ENCODE measurements around the gene PAGR1.
"Not testable (repeated sequence)": the region's sequence is repeated elsewhere in the genome, so short reads cannot be mapped to it uniquely, and the experiment has no call there.

The PAGR1 gene

GRCh38 chr16:29784157-29784556 is 31.8 kb upstream of the PAGR1 start:
- Histone ChIP-seq H3K27me3 (ENCODE audit: control insufficient read depth, insufficient read depth, low read length) (no peaks in the 10 kb centered on the region), H3K36me3 (ENCODE audit: control insufficient read depth, insufficient read depth, low read length) (no peaks in the 10 kb centered on the region), H3K4me3 (ENCODE audit: low read length) (no peak overlapping the region), H3K9me3 (ENCODE audit: control insufficient read depth, low read length) (no peaks in the 10 kb centered on the region), H3K4me1 (ENCODE audit: control insufficient read depth, insufficient read depth, low read length) (no peaks in the 10 kb centered on the region), H3K9ac (ENCODE audit: low read length) (no peak overlapping the region)

- no peak overlapping the region for H3K9ac ChIP-seq (ENCODE audit: low read length)
- no peak overlapping the region for H3K4me3 ChIP-seq (ENCODE audit: low read length)
- H3K9me3 ChIP-seq (ENCODE audit: control insufficient read depth, low read length): no peaks in the 10 kb centered on the region
- H3K4me1 ChIP-seq (ENCODE audit: control insufficient read depth, insufficient read depth, low read length): no peaks in the 10 kb centered on the region
- H3K27me3 ChIP-seq (ENCODE audit: control insufficient read depth, insufficient read depth, low read length): no peaks in the 10 kb centered on the region
- no peaks in the 10 kb centered on the region for H3K36me3 ChIP-seq (ENCODE audit: control insufficient read depth, insufficient read depth, low read length)
These were observed 31.0 kb upstream of the PAGR1 start for GRCh38 chr16:29784901-29785500.

- not testable (repeated sequence) for H3K9me3 ChIP-seq (ENCODE audit: control insufficient read depth, low read length); H3K36me3 ChIP-seq (ENCODE audit: control insufficient read depth, insufficient read depth, low read length); H3K4me3 ChIP-seq (ENCODE audit: low read length); H3K27me3 ChIP-seq (ENCODE audit: control insufficient read depth, insufficient read depth, low read length); H3K4me1 ChIP-seq (ENCODE audit: control insufficient read depth, insufficient read depth, low read length); H3K9ac ChIP-seq (ENCODE audit: low read length)
These were observed 28.8 kb upstream of the PAGR1 start for GRCh38 chr16:29787155-29787554.

DNA sequence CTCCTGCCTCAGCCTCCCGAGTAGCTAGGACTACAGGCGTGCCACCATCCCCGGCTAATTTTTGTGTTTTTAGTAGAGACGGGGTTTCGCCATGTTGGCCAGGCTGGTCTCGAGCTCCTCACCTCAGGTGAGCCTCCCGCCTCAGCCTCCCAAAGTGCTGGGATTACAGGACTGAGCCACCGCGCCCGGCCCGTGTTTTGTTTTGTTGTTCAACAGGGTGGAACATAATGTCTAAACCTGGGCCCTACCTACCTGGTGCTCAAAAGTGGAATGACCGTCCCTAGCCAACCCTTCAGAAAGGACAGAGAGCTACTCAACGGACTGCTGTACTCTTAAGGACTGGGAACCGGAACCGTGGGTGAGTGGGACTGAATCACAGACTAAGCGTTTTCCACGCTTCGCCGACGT is 26.2 kb upstream of the PAGR1 start:
- Histone ChIP-seq H3K27me3 (ENCODE audit: control insufficient read depth, insufficient read depth, low read length) (no peaks in the 10 kb centered on the region), H3K9me3 (ENCODE audit: control insufficient read depth, low read length) (no peaks in the 10 kb centered on the region), H3K36me3 (ENCODE audit: control insufficient read depth, insufficient read depth, low read length) (no peaks in the 10 kb centered on the region), H3K9ac (ENCODE audit: low read length) (peak overlapping the region; percentile 79), H3K4me3 (ENCODE audit: low read length) (peak overlapping the region; percentile 48), H3K4me1 (ENCODE audit: control insufficient read depth, insufficient read depth, low read length) (no peaks in the 10 kb centered on the region)

DNA sequence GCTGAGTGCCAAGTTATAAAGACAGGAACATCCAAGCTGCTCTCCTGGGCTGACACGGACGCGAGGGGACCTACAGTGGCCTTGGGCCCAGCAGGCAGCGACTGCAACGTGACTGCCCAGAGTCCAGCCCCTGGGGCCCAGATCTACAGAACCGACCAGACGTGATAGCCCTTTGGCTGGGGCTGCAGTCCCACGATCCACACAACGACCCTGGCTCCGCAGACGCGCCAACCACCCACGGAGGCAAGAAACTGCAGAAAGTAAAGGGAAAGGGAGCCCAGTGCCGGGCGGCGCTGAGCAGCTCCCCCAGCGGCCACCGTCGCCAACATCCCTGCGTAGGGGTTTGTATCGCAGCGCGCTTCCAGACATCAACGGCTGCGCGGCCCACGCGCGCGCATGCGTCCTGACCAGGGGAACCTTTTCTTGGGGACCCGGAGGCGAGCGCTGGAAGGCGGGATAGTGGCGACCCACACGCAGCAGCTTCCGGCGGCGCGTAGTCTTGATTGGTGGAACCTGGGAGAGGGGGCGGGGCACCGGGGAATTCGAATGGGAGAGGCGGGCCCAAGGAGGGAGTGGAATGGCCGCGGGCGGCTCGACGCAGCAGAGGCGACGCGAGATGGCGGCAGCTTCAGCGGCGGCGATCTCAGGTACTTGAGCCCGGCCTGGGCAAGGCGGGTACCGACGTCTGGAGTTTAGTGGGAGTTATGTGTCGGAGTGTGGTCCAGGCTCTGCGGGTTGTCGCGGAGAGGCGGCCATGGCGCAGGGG is 25.6 kb upstream of the PAGR1 start, which contains the start of gene KIF22:
KIF22 (plus strand) TSS at position 569 of the 766 bp plus-strand sequence; CDS start at position 578, 9 bp downstream.
- Histone ChIP-seq H3K9ac (ENCODE audit: low read length) (peak within 1 kb of the TSS; percentile 79), H3K4me3 (ENCODE audit: low read length) (peak within 1 kb of the TSS; percentile 48), H3K27me3 (ENCODE audit: control insufficient read depth, insufficient read depth, low read length) (no peaks in the 10 kb centered on the region), H3K9me3 (ENCODE audit: control insufficient read depth, low read length) (no peaks in the 10 kb centered on the region), H3K4me1 (ENCODE audit: control insufficient read depth, insufficient read depth, low read length) (no peaks in the 10 kb centered on the region), H3K36me3 (ENCODE audit: control insufficient read depth, insufficient read depth, low read length) (no peaks in the 10 kb centered on the region)

- no peaks in the 10 kb centered on the region for H3K36me3 ChIP-seq (ENCODE audit: control insufficient read depth, insufficient read depth, low read length)
- peak overlapping the region; percentile 48 for H3K4me3 ChIP-seq (ENCODE audit: low read length)
- no peaks in the 10 kb centered on the region for H3K4me1 ChIP-seq (ENCODE audit: control insufficient read depth, insufficient read depth, low read length)
- H3K9ac ChIP-seq (ENCODE audit: low read length): peak overlapping the region; percentile 71
- H3K9me3 ChIP-seq (ENCODE audit: control insufficient read depth, low read length): no peaks in the 10 kb centered on the region
- no peaks in the 10 kb centered on the region for H3K27me3 ChIP-seq (ENCODE audit: control insufficient read depth, insufficient read depth, low read length)
These were observed 24.8 kb upstream of the PAGR1 start for GRCh38 chr16:29790949-29791844.

- Histone ChIP-seq H3K9ac (ENCODE audit: low read length) (no peak overlapping the region), H3K27me3 (ENCODE audit: control insufficient read depth, insufficient read depth, low read length) (no peaks in the 10 kb centered on the region), H3K4me3 (ENCODE audit: low read length) (peak overlapping the region; percentile 48), H3K9me3 (ENCODE audit: control insufficient read depth, low read length) (no peaks in the 10 kb centered on the region), H3K4me1 (ENCODE audit: control insufficient read depth, insufficient read depth, low read length) (no peaks in the 10 kb centered on the region), H3K36me3 (ENCODE audit: control insufficient read depth, insufficient read depth, low read length) (no peaks in the 10 kb centered on the region)
These were observed 23.8 kb upstream of the PAGR1 start for GRCh38 chr16:29791845-29792807.

GRCh38 chr16:29793153-29793552 is 22.8 kb upstream of the PAGR1 start:
- H3K4me3 ChIP-seq (ENCODE audit: low read length); H3K9me3 ChIP-seq (ENCODE audit: control insufficient read depth, low read length); H3K36me3 ChIP-seq (ENCODE audit: control insufficient read depth, insufficient read depth, low read length); H3K4me1 ChIP-seq (ENCODE audit: control insufficient read depth, insufficient read depth, low read length); H3K27me3 ChIP-seq (ENCODE audit: control insufficient read depth, insufficient read depth, low read length); H3K9ac ChIP-seq (ENCODE audit: low read length): not testable (repeated sequence)

DNA sequence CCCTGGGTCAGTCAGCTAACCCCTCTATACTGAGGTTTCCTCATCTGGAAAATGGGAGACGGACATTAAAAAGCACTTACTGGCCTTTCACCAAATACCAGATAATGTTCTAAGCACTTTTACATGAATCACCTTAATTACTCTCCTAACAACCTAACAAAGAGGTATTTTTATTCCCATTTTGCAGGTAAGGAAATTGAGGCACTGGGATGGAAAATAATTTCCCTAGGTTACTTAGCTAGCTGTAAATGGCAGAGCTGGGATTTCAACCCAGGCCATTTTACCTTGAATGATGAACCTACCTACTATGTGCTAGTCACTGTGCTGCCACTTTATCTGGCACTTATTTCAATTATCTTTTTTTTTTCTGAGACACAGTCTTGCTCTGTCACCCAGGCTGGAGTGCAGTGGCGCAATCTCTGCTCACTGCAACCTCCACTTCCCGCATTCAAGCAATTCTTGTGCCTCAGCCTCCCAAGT is 21.7 kb upstream of the PAGR1 start:
- no peaks in the 10 kb centered on the region for H3K9me3 ChIP-seq (ENCODE audit: control insufficient read depth, low read length)
- H3K4me1 ChIP-seq (ENCODE audit: control insufficient read depth, insufficient read depth, low read length): no peaks in the 10 kb centered on the region
- no peaks in the 10 kb centered on the region for H3K27me3 ChIP-seq (ENCODE audit: control insufficient read depth, insufficient read depth, low read length)
- no peak overlapping the region for H3K4me3 ChIP-seq (ENCODE audit: low read length)
- H3K36me3 ChIP-seq (ENCODE audit: control insufficient read depth, insufficient read depth, low read length): peaks cover 13% of the 10 kb centered on the region
- H3K9ac ChIP-seq (ENCODE audit: low read length): no peak overlapping the region

DNA sequence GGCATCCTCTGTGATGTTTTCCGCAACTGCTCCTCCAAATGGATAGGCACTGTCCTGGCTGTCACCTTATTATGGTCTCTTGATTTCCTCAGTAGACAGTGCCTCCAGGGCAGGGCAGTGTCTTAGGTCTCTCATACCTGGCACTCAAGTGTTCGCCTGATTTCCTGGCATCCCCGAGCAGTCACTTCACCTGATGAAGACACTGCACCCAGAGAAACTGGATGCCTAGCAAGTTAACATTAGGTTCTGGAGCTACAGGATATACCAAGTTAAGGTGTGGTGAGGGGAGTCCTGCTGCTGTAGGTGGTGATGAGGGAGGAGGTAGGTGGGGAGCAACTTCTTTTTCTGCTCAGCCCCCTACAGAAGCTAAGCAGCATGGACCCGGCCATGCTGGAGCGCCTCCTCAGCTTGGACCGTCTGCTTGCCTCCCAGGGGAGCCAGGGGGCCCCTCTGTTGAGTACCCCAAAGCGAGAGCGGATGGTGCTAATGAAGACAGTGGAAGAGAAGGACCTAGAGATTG is 13.5 kb upstream of the PAGR1 start:
- H3K4me3 ChIP-seq (ENCODE audit: low read length): no peak overlapping the region
- peaks cover 12% of the 10 kb centered on the region for H3K4me1 ChIP-seq (ENCODE audit: control insufficient read depth, insufficient read depth, low read length)
- H3K36me3 ChIP-seq (ENCODE audit: control insufficient read depth, insufficient read depth, low read length): peaks cover 16% of the 10 kb centered on the region
- no peak overlapping the region for H3K9ac ChIP-seq (ENCODE audit: low read length)
- H3K27me3 ChIP-seq (ENCODE audit: control insufficient read depth, insufficient read depth, low read length): no peaks in the 10 kb centered on the region
- no peaks in the 10 kb centered on the region for H3K9me3 ChIP-seq (ENCODE audit: control insufficient read depth, low read length)

- Histone ChIP-seq H3K9ac (ENCODE audit: low read length) (peak overlapping the region; percentile 96), H3K27me3 (ENCODE audit: control insufficient read depth, insufficient read depth, low read length) (no peaks in the 10 kb centered on the region), H3K4me3 (ENCODE audit: low read length) (no peak overlapping the region)
These were observed 11.9 kb upstream of the PAGR1 start for GRCh38 chr16:29804020-29804419.

More at GRCh38 chr16:29804020-29804419, 11.9 kb upstream of the PAGR1 start:
- Histone ChIP-seq H3K36me3 (ENCODE audit: control insufficient read depth, insufficient read depth, low read length) (peaks cover 10% of the 10 kb centered on the region), H3K9me3 (ENCODE audit: control insufficient read depth, low read length) (no peaks in the 10 kb centered on the region), H3K4me1 (ENCODE audit: control insufficient read depth, insufficient read depth, low read length) (peaks cover 27% of the 10 kb centered on the region)

Measured in mucosa of stomach (tissue), 1 donor.